ENCODE measurements around the gene CSRP2.

The CSRP2 gene

DNA sequence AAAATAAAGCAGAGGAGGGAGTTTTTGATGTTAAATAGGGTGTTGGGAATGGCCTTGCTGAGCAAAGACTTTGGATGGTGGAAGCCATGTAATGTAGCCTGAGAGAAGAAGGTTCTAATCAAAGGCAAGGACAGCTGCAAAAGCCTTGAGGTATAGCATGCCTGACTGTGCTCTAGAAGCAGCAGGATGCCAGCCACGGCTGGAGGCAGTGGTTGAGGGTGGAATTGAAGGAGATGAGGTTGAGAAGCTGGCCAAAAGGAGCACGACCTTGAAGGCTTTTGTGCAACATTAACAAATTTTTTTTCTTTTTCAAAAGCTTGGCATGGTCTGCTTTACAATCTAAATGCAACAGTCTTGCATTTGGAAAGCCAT, 42.3 kb upstream of the CSRP2 start:
- no peaks in the 10 kb centered on the region for H3K36me3 ChIP-seq (ENCODE audit: control insufficient read depth, insufficient read depth, low read length)
- no peaks in the 10 kb centered on the region for H3K27me3 ChIP-seq (replicated peaks; ENCODE audit: control insufficient read depth, insufficient read depth, low read length)
- no peak for DNase-seq (ENCODE audit: extremely low read depth, insufficient read length)
- TF ChIP-seq, protein P1, sequence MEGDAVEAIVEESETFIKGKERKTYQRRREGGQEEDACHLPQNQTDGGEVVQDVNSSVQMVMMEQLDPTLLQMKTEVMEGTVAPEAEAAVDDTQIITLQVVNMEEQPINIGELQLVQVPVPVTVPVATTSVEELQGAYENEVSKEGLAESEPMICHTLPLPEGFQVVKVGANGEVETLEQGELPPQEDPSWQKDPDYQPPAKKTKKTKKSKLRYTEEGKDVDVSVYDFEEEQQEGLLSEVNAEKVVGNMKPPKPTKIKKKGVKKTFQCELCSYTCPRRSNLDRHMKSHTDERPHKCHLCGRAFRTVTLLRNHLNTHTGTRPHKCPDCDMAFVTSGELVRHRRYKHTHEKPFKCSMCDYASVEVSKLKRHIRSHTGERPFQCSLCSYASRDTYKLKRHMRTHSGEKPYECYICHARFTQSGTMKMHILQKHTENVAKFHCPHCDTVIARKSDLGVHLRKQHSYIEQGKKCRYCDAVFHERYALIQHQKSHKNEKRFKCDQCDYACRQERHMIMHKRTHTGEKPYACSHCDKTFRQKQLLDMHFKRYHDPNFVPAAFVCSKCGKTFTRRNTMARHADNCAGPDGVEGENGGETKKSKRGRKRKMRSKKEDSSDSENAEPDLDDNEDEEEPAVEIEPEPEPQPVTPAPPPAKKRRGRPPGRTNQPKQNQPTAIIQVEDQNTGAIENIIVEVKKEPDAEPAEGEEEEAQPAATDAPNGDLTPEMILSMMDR (IDR thresholded peaks at IDR 0.05; ENCODE audit: insufficient read depth, low read length, poor library complexity, severe bottlenecking): no peak
- no peak overlapping the region for H3K4me3 ChIP-seq (replicated peaks; ENCODE audit: low read depth, low read length)

DNA sequence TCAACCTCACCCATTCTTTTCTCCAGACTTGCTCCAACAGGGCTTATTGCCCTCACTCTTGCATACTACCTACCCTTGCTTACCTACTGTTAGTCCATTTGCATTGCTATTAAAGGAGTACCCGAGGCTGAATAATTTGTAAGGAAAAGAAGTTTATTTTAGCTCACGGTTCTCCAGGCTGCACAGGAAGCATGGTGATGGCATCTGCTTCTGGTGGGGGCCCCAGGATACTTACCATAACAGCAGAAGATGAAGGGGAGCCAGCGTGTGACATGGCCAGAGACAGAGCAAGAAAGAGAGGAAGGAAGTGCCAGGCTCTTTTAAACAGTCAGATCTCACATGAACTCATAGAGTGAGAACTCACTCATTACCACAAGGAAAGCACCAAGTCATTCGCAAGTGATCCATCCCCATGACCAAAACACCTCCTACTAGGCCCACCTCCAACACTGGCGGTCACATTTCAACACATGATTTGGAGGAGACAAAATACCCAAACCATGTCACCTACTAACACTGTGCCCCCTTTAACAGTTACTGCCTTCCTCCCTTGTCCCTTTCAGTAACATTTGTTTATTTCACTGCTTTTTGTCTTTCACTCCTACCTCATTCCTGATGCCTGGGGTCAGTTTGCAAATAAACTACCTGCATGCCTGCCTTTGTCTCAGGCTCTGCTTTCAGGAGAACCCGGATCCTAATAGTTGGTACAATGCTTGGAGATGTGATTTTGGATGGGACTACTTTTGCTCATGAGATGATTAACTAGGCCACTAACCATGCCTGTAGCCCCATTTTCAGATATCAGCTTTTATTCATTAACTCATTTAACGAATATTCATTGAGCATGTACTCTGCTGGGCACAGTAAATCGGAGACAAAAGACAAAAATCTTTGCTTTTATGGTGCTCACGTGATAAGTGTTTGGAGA, 41.6 kb upstream of the CSRP2 start:
- DNase-seq (ENCODE audit: extremely low read depth, insufficient read length): no peak
- TF ChIP-seq, protein P1 (IDR thresholded peaks at IDR 0.05; ENCODE audit: insufficient read depth, low read length, poor library complexity, severe bottlenecking): no peak
- H3K4me3 ChIP-seq (replicated peaks; ENCODE audit: low read depth, low read length): no peak overlapping the region
- H3K36me3 ChIP-seq (ENCODE audit: control insufficient read depth, insufficient read depth, low read length): no peaks in the 10 kb centered on the region
- H3K27me3 ChIP-seq (replicated peaks; ENCODE audit: control insufficient read depth, insufficient read depth, low read length): no peaks in the 10 kb centered on the region

DNA sequence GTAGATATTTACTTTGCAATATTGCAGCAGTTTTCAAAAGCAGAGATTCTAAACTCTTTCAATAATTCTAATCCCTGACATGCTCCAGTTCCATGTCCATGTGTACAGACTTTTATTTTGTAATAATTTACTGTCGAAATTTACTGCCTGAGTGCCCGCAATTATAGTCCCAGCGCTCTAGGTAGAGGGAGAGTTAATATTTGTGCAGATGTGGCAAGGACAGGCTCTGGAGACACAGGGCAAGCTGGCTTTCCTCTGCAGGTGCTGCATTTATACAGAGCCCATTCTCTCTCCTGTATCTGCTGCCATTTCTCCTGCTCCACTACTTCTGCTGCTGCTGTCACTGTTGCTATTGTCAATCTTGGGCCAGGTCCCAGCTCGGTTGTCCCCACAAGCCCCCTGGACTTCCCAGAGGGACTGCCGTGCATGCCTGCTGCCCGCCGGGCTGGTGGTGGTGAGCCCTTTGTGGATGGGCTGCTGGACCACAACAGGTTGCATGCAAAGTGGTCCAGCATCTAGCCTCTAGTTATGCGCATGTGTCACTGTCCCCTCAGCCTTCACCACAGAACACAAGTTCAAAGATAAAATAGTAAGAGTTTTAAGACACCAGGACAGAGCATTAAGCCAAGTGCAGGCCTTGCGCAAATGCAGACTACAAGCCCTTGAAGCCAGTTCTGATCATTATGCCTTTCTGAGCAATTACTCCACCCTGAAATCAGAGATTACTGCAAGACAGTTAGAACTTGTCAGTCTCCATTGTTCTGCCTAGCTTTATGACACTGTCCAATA, 40.8 kb upstream of the CSRP2 start:
- no peak for DNase-seq (ENCODE audit: extremely low read depth, insufficient read length)
- Histone ChIP-seq H3K27me3 (replicated peaks; ENCODE audit: control insufficient read depth, insufficient read depth, low read length) (no peaks in the 10 kb centered on the region), H3K4me3 (replicated peaks; ENCODE audit: low read depth, low read length) (no peak overlapping the region), H3K36me3 (ENCODE audit: control insufficient read depth, insufficient read depth, low read length) (no peaks in the 10 kb centered on the region)
- TF ChIP-seq, protein P1 (IDR thresholded peaks at IDR 0.05; ENCODE audit: insufficient read depth, low read length, poor library complexity, severe bottlenecking): no peak

DNA sequence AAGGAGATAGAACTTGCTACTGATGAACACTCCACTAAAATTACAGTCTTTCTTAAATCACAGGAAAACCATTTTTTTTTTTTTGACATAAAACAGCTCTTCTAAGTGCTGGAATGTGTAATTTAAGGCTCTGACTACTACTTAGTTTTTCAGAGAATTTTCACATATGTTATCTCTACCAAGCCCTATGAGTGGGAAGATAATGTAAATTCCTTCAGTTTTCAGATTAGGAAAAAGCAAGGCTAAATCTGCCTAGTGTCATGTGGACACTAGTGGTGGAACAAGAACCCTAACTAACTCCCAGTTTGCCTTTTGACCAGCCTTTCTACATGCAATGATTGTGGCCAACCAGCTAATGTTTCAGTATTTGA, 37.3 kb upstream of the CSRP2 start:
- TF ChIP-seq, protein P1 (IDR thresholded peaks at IDR 0.05; ENCODE audit: insufficient read depth, low read length, poor library complexity, severe bottlenecking): no peak
- Histone ChIP-seq H3K36me3 (ENCODE audit: control insufficient read depth, insufficient read depth, low read length) (no peaks in the 10 kb centered on the region), H3K4me3 (replicated peaks; ENCODE audit: low read depth, low read length) (no peak overlapping the region), H3K27me3 (replicated peaks; ENCODE audit: control insufficient read depth, insufficient read depth, low read length) (no peaks in the 10 kb centered on the region)
- DNase-seq (ENCODE audit: extremely low read depth, insufficient read length): no peak

DNA sequence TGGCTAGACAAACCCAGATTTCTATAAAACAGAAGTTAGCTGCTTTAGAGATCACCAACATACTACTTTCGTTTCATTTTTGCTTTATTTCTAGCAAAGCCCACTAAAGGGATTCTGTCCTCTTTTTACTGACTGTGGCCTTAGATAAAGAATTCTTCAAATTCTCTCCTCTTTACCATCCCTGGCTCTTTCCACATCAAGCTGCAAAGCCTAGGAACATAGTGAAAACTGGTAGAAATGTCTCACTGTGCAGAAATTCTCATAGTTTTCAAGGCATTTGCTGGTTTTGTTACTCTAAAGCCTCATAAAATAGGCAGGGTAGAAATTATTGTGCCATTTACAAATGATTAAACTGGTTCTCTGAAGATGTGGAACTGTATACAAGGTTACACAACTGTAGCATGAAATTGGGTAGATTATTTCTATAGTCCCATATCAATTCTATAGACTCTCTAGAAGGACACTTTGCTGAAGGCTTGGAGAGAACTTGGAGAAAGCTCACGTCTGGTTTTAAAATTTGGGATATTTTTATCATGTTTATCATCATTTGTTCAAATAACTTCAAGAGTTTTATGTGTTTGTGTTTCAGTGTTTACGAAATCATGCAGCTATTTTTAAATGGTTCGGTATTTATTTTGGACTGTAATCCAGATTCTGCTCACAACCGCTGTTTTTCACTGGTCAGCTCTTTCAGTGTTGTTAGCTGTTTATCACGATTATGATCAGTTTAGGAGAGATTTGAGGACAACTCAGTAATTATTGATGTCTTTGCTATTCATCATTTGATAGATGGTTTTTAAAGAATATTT, 36.7 kb upstream of the CSRP2 start:
- H3K4me3 ChIP-seq (replicated peaks; ENCODE audit: low read depth, low read length): no peak overlapping the region
- no peaks in the 10 kb centered on the region for H3K36me3 ChIP-seq (ENCODE audit: control insufficient read depth, insufficient read depth, low read length)
- DNase-seq (ENCODE audit: extremely low read depth, insufficient read length): no peak
- TF ChIP-seq, protein P1 (IDR thresholded peaks at IDR 0.05; ENCODE audit: insufficient read depth, low read length, poor library complexity, severe bottlenecking): no peak
- no peaks in the 10 kb centered on the region for H3K27me3 ChIP-seq (replicated peaks; ENCODE audit: control insufficient read depth, insufficient read depth, low read length)
